Measurements from ENCODE around the gene KCTD12.
"Not testable (repeated sequence)": the region's sequence is repeated elsewhere in the genome, so short reads cannot be mapped to it uniquely, and the experiment has no call there.

The KCTD12 gene

GRCh38 chr13:76886292-76887075 lies at the start of gene KCTD12:
KCTD12 (minus strand) TSS chr13:76886405; CDS start chr13:76886148, 257 bp downstream.
- DNase-seq (ENCODE audit: low read depth in 1 of 2, low spot score in 1 of 2): peak; percentile 59 to 60

GRCh38 chr13:76934671-76935070 lies 48.5 kb upstream of the KCTD12 start:
- no peak for DNase-seq (ENCODE audit: low read depth in 1 of 2, low spot score in 1 of 2)

- no peak for DNase-seq (ENCODE audit: low read depth in 1 of 2, low spot score in 1 of 2)
Observed at GRCh38 chr13:76932076-76932475, 45.9 kb upstream of the KCTD12 start.

- no peak for DNase-seq (ENCODE audit: low read depth in 1 of 2, low spot score in 1 of 2)
Observed at GRCh38 chr13:76929851-76930374, 43.7 kb upstream of the KCTD12 start.

- no peak for DNase-seq (ENCODE audit: low read depth in 1 of 2, low spot score in 1 of 2)
Observed at GRCh38 chr13:76929320-76929719, 43.1 kb upstream of the KCTD12 start.

- no peak for DNase-seq (ENCODE audit: low read depth in 1 of 2, low spot score in 1 of 2)
Observed at GRCh38 chr13:76928456-76928855, 42.3 kb upstream of the KCTD12 start.

GRCh38 chr13:76927955-76928354 lies 41.8 kb upstream of the KCTD12 start:
- DNase-seq (ENCODE audit: low read depth in 1 of 2, low spot score in 1 of 2): no peak

GRCh38 chr13:76925115-76925514 lies 38.9 kb upstream of the KCTD12 start:
- DNase-seq (ENCODE audit: low read depth in 1 of 2, low spot score in 1 of 2): no peak

- no peak for DNase-seq (ENCODE audit: low read depth in 1 of 2, low spot score in 1 of 2)
Observed at GRCh38 chr13:76921516-76921915, 35.3 kb upstream of the KCTD12 start.

- DNase-seq (ENCODE audit: low read depth in 1 of 2, low spot score in 1 of 2): not testable (repeated sequence)
Observed at GRCh38 chr13:76917755-76918481, 31.7 kb upstream of the KCTD12 start.

- DNase-seq (ENCODE audit: low read depth in 1 of 2, low spot score in 1 of 2): no peak
Observed at GRCh38 chr13:76917095-76917494, 30.9 kb upstream of the KCTD12 start.

- DNase-seq (ENCODE audit: low read depth in 1 of 2, low spot score in 1 of 2): no peak
Observed at GRCh38 chr13:76913898-76914297, 27.7 kb upstream of the KCTD12 start.

GRCh38 chr13:76912476-76912875 lies 26.3 kb upstream of the KCTD12 start:
- DNase-seq (ENCODE audit: low read depth in 1 of 2, low spot score in 1 of 2): no peak

GRCh38 chr13:76904507-76904906 lies 18.3 kb upstream of the KCTD12 start:
- no peak for DNase-seq (ENCODE audit: low read depth in 1 of 2, low spot score in 1 of 2)

- peak; percentile 19 to 64 for DNase-seq (ENCODE audit: low read depth in 1 of 2, low spot score in 1 of 2)
Observed at GRCh38 chr13:76903544-76904162, 17.4 kb upstream of the KCTD12 start.

- not testable (repeated sequence) for DNase-seq (ENCODE audit: low read depth in 1 of 2, low spot score in 1 of 2)
Observed at GRCh38 chr13:76899066-76899465, 12.9 kb upstream of the KCTD12 start.

- DNase-seq (ENCODE audit: low read depth in 1 of 2, low spot score in 1 of 2): not testable (repeated sequence)
Observed at GRCh38 chr13:76897171-76897570, 11.0 kb upstream of the KCTD12 start.

GRCh38 chr13:76894401-76895110 lies 8.4 kb upstream of the KCTD12 start:
- DNase-seq (ENCODE audit: low read depth in 1 of 2, low spot score in 1 of 2): no peak

- no peak for DNase-seq (ENCODE audit: low read depth in 1 of 2, low spot score in 1 of 2)
Observed at GRCh38 chr13:76892488-76892887, 6.3 kb upstream of the KCTD12 start.

GRCh38 chr13:76890021-76890420 lies 3.8 kb upstream of the KCTD12 start:
- no peak for DNase-seq (ENCODE audit: low read depth in 1 of 2, low spot score in 1 of 2)

- no peak for DNase-seq (ENCODE audit: low read depth in 1 of 2, low spot score in 1 of 2)
Observed at GRCh38 chr13:76889254-76889653, 3.0 kb upstream of the KCTD12 start.
